CD4-positive, alpha-beta T cell treated with Interleukin-1 beta for 1 hour (primary cell): ENCODE results near the gene NKAIN1.
"Not testable (repeated sequence)": the region's sequence is repeated elsewhere in the genome, so short reads cannot be mapped to it uniquely, and the experiment has no call there.

ENCODE experiments used
- DNase-seq, 2 donors: peaks; one replicate each; pipeline ENCODE4 v3.0.0-alpha.2; 2020 to 2022

Gene NKAIN1

DNA sequence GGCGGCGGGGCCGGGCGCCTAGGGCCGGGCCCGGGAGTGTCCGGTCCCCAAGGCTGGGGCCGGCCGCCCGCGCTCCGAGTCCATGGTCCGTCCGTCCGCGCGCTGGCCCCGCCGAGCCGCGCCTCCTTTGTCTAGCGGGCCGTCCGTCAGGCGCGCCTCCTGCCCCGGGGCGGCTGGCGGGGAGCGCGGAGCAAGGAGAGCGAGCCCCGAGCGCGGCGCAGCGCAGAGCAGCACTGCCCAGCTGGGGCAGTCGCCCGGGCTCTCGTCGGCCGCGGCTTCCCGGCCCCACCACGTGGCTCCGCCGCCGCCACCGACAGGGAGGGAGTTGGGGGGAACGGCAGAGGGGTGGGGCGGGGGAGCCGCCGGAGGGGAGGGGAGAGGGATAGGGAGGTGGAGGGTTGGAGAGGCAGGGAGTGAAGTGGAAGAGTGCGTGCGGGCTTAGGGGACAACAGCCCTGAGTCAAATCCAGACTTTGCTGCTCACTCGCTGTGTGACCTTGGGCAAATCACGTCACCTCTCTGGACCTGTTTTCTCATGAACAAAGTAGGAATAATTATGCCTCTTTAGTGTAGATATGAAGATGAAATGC lies at the start of gene NKAIN1:
NKAIN1 (minus strand) TSS at position 235 of the 589 bp plus-strand sequence. CDS start 340 bp downstream, outside the sequence.
- no peak for DNase-seq

DNA sequence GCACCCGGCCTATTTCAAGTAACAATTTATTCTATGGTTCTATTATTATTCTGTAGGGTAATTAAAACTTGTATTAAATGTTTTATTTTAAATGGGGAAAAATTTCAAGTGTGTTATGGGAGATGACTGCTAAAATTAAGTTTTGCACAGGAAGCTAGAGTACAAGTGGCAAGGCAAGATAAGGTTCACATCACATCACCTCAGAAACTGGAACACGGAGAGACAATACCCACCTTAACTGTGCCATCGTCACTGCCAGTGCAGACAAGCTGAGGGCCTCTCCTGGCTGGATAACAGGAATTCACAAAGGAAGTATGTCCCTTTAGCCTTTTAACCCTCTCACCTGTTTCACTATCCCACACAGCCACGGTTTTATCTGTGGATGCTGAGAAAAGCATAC lies 49.3 kb upstream of the NKAIN1 start:
- no peak for DNase-seq

DNA sequence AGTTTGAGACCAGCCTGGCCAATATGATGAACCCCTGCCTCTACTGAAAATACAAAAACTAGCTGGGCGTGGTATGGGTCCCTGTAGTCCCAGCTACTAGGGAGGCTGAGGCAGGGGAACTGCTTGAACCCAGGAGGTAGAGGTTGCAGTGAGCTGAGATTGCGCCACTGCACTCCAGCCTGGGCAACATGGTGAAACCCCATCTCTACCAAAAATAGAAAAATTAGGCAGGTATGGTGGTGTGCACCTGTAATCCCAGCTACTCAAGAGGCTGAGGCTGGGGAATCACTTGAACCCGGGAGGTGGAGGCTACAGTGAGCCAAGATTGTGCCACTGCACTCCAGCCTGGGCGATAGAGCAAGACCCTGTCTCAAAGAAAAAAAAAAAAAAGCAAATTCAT lies 48.1 kb upstream of the NKAIN1 start:
- not testable (repeated sequence) for DNase-seq

DNA sequence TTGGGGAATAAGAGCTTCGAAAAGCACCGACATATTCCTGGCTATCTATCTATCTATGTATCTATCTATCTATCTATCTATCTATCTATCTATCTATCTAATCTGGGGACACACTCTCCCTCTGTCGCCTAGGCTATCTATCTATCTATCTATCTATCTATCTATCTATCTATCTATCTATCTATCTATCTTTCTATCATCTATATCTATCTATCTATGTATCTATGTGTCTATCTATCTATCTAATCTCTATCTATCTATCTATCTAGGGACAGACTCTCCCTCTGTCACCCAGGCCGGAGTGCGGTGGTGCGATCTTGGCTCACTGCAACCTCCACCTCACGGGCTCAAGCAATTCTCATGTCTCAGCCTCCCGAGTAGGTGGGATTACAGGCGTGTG lies 42.7 kb upstream of the NKAIN1 start:
- DNase-seq, result not testable (repeated sequence)

DNA sequence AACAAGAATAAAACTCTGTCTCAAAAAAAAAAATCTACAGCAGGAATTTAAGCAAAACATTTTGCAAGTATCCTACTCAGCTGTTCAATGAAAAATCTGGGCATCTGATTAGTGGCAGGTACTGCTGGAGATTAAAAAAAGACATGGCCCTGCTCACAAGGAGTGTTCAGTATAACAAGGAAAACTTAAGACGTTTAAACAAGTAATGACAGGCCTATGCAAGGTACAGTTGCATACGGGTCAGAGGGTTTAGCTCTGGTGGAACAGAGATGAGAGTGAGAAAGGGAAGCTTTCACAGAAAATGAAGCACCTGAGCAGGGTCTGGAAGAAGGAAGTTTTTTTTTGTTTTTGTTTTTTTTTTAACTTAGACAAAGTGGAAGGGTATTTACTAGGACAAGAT lies 33.9 kb upstream of the NKAIN1 start:
- DNase-seq, result no peak

DNA sequence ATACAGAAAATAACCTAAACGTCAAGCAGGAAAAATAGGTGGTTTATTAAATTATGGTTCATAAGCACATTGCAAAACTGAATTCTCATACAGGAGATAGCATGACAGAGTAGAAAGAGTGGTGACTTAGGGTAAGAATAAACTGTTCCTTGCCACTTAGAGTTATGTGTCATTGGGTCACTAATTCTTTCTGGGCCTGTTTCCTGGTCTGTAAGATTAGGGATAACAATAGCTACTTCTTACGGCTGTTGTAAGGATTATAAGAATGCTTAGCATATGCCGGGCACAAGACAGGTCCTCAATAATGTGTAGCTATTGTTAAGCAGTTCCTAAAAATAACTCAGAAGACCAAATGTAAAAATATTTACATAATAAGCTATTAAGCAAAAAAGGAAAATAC lies 32.7 kb upstream of the NKAIN1 start:
- DNase-seq, result no peak

DNA sequence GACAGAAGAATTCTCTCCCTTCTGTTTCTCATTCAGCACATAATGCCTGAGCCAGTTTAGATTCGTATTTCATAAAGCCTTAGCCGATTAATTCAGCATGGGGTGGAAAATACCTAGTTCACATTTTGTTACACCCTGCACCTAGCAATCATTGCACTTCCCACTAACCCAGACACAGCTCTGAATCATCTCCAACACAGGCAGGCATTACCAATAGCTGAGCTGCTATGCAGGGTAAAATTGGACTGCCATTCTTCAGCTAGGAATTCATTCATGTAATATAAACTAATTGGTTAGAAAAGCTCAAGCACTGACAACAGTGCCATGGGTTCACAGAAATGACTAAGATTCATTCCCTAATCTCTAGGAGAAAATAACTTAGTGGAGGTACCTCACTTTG lies 26.9 kb upstream of the NKAIN1 start:
- DNase-seq, result no peak

DNA sequence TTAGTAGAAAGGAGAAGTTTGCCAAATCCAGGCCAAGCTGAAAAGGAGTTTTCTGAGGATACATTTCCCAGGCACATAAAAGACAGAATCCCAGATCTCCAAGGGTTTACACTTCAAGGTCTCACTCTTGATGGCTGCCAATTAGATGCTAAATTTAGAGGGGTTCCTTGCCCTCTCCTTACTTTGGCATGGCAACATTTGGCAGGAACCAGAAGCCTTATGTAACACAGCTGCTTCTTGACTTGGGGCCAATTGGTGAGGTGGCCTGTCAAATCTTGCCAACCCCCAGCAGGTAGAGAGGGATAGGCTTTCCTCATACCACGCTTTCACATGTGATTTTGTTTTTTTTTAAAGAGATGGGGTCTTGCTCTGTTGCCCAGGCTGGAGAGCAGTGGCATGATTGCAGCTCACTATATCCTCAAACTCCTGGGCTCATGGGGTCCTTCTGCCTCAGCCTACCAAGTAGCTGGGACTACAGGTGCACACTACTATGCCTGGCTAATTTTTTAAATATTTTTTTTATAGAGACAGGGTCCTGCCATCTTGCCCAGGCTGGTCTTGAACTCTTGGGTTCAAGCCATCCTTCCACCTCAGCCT lies 25.2 kb upstream of the NKAIN1 start:
- no peak for DNase-seq

DNA sequence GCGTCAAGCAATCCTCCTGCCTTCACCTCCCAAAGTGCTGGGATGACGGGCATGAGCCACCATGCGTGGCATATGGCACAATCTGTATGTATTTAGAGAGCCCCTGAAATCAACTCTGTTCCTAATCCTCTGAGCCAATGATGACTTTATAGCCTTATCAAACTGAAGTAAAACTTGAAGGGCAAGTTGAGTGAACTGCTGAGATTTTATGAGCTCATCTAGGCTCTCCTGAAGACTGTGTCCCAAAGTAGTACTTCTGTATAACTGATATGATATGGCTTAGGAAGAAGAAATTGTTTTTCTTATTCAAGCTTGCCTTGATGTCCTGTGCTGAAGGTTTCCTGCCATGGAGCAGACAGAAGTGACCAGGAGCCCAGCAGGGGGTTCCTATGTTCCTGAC lies 23.7 kb upstream of the NKAIN1 start:
- no peak for DNase-seq

DNA sequence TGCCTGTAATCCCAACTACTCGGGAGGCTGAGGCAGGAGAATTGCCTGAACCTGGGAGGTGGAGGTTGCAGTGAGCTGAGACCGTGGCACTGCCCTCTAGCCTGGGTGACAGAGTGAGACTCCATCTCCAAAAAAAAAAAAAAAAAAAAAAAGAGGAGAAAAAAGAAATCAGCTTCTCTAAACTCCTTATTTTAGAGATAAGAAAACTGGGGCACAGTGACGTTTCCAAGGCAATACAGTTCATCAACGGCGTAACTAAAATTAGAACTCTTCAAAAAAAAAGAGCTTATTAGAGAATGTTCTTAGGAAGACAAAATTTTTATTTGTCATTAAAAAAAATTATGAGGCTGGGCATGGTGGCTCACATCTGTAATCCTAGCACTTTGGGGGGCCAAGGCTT lies 22.7 kb upstream of the NKAIN1 start:
- not testable (repeated sequence) for DNase-seq

DNA sequence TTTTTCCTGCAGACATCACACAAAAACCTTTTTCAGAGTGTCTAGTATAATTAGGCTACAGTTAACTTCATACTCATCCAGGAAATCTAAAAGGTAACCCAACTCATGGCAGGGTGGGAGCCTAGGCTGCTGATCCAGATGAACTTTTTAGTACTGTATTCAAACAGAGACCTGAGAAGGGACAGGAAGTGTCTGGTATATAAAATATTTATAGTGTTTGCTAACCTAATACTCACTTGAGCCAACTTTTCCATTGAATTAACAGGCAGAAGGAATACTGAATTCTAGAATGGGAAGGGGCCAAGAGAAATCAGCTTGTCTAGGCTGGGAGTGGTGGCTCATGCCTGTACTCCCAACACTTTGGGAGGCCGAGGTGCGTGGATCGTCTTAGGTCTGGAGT lies 22.2 kb upstream of the NKAIN1 start:
- DNase-seq, result no peak

DNA sequence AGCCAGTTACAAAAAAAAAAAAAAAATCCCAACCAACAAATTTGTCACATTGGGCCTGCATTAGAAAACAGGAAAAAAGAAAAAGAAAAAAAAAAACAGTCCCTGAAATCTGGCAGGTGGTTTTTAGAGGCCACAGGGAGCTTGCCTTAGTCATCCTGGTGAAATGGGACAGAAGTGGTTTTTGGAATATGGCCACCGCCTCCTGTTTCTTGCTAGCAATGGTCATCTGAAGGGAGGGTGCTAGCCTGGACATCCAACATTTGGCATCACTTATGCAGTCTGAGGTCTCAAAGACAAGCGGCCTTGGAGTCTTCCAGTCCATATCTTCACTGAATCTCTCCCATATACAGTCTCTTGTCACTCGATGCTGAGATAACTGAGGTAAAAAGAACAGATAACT lies 20.1 kb upstream of the NKAIN1 start:
- no peak for DNase-seq

DNA sequence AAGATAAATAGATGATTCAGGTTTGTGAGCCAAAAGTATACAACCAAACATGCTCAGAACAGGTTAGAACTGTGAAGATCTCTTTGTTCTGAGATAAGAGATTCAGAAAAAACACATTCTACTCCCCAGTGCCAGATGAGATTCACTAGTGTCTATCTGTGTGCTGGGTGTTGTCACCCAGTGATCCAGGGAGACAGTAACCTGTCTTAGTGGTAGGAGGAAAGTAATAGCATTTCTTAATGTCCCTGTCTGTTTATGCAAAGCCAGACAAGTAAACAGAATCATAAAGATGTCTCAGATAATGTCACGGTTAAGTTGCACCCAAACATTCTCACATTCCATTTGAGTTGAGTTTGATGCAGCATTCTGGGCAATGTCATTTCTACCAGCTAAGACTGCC lies 18.9 kb upstream of the NKAIN1 start:
- DNase-seq, result no peak

DNA sequence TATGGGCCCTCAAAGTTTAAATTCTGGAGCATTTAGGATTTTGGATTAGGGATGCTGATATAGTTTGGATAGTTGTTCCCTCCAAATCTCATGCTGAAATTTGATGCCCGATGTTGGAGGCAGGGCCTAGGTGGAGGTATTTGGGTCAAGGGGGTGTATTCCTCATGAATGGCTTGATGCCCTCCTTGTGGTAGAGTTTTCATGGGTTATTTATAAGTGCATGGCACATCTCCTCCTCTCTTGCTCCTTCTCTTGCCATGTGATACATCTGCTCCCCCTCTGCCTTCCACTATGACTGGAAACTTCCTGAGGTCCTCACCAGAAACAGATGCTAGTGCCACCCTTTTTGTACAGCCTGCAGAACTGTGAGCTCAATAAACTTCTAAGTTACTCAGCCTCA lies 17.5 kb upstream of the NKAIN1 start:
- no peak for DNase-seq

DNA sequence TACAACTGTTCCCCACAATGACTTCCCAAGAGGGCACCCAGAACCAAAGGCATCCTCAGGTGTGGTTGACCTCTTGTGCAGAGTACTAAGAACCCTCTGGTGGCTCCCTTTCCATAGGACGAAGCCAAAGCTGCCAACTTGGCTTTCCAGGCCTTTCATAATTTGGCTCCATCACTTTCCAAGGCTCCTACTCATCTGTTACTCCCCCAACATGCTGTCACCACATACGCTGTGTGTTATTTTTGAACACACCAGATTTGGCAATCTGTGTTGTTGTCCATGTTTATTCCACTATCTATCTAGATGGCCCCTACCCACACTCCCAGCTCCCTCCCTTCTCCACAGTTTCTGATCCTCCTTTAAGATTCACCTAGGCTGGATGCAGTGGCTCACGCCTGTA lies 10.2 kb upstream of the NKAIN1 start:
- DNase-seq, result no peak

DNA sequence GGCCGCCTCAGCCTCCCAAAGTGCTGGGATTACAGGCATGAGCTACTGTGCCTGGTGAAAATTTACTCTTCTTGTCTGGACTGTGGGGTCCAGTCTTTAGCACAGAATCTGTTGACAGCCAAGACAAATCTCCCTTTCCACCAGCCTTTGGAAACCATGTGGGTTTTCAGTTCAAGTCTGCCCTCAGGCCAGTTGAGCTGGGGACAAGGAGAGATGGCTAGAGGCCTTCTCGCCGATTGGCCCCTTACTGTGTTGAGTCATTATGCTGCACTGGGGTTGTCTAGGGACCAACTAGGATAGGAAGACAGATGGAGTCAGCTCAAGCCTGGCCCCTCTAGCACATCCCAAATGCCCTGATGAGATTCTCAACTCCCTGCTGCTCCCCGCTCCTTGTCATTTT lies 8.6 kb upstream of the NKAIN1 start:
- DNase-seq, result no peak

DNA sequence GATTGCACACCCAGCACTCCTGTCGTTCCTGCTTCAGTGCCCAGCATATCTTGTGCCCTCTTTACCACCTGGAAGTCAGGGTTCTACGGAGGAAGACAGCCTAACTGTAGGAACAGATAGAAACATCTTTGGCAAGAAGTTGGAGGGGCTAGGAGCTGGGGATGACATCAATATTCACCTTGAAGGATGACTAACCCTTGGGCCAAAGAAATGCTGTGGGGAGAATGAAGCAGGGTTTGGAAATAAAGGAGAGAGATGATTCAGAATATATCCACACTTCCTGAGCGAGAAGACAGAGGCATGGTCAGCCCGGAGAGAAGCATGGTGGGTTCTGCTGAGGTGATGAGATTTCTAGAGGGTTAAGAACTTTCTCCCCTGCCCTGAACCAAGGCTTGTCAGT lies 4.6 kb upstream of the NKAIN1 start:
- no peak for DNase-seq

DNA sequence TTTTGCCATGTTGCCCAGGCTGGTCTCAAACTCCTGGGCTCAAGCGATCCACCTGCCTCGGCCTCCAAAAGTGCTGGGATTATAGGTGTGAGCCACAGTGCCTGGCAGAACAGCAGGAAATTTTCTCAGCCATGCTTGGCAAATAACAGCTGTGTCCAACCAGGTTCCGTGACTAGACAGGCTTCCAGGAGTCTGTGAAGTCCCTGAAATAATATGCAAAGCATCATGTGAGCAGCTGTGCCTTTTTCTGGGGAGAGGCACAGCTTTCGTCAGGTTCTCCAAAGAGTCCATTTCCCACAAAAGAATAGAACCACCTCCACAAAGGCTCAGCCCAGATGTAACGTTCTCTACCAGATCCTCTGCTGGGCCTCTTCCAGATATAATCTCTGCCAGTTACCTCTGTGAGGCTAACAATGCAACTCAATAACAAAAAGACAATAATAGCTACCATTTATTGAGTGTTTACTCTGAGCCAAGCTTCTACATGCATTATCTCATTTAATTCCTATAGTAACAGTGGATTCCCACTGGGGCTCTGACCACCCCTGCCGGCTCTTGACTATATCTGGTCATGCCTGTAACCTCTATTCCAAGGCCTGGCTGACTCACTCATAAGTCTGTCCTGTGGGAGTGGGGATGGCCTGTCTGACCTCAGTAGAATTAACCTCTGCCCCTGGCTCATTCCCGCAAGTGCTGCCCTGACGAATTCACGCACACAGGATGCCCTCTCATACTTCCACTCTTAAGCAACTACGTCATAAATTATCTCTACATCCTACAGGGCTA lies 4.0 kb upstream of the NKAIN1 start:
- no peak for DNase-seq

DNA sequence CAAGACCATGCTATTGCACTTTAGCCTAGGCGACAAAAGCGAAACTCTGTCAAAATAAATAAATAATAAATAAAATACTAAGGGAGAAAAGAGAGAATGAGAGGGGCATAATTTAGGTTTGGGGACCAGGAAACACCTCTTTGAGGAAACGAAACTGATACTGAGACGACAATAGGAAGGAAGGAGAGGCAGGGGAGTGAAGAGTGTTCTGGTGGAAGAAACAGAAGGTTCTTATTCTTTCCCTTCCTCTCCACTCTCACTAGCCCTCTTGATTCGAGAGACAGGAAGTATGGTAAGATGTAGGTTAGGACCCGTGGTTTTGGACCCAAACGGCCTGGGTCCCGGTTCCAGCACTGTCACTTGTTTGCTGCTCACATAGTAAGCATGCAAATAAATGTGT lies 1.6 kb upstream of the NKAIN1 start:
- DNase-seq, result no peak

DNA sequence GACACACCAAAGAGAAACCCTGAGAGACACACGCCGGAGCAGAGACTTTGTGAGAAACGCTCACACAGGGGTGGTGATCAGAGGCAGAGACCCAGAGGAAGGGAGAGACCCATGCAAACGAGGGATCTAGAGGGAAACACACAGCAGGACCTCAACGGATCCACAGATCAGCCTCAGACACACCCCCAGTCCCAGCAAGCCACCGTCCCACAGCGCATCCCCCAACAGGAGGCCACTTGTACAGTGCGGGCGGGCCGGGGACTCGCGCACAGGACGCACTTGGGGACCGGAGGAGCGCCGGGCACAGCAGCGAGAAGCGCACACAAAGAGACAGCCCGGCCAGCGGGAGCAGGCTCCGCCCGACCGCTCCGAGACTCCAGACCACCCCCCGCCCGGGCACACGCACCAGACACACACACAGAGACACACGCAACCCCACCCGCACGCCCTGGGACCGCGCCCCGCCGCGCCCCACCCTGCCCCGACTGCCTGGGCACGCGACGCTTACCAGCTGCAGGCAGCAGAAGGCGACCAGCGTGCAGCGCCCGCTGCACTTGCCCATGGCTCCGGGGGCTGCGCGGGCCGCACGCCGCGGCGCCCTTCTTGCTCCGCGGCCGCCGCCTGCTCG lies 587 bp downstream of the NKAIN1 start:
- DNase-seq, result no peak

DNA sequence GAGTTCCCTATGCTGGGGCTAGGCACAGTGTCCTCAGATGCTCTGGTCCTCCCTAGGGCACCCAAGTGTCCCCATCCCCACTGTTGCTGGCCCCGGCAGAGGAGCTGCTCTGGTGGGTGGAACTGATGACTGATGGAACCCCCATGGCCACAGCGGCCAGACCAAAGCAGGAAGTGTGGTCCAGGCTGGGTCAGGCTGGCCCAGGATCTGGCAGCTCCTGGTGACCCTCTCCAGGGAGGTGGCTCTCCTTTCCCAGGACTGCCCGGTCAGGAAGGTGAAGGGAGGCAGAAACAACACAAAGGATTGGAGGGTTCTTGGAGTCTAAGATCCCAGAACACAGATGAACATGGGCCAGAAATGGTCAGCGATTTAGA lies 1.1 kb downstream of the NKAIN1 start:
- no peak for DNase-seq

DNA sequence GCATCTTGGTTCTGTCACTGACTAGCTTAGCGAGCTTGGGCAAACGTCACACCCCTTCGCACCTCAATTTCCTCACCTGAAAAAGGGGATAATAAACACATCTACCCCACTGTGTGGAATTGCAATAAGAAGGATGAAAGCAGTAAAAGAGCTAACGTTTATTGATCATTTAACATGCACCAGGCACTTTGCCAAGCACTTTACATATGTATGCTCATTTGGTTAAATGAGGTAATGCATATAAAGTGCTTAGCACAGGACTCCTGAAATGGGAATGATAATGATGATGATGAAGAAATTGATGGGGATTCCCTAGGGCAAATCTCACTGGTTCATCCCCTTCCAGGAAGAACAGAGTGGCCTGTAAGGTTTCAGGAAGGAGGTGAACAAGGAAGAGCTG lies 4.8 kb downstream of the NKAIN1 start:
- DNase-seq, result no peak

DNA sequence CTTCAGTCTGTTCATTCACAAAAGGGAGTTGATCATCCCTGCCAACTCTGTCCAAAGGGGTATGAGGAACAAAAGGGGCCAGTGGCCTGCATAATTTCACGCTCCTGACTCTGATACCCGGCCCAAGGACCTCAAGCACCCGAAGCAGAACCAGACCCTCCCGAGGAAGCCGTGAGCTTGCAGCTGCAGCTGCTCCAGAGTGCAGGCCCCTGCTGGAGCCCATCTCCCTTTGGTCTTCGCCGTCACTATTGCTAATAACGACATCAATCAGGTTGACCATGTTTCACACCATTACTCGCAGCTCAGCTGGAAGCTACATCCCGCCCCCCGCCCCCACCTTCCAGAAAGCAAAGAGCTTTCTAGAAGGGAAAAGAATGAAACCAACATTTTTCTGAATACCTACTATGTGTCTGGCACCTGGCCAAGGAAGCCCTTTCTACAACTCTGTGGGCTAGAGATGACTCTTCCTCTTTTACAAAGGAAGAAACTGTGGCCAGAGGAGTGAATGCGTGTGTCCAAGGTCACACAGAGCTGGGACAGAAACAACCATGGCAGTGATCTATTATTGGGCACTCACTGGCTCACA lies 5.5 kb downstream of the NKAIN1 start:
- DNase-seq, result no peak

DNA sequence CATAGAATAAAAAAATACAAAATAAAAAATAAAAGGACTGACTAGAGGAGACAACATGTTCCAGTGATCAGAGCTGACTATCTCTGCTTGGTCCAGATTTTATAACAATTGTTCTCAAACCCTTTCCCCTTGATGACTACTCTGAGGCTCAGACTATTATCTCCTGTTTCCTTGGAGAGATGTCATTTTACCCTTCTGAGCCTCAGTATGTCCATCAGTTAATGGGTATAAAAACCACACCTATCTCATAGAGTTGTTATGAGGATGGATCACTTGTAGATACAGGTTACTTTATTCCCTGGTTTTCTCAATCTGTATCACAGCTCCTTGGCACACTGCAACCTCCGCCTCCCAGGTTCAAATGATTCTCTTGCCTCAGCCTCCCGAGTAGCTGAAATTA lies 7.0 kb downstream of the NKAIN1 start:
- no peak for DNase-seq
